Measurements from ENCODE around the gene NINJ1. TPM values are rescaled to one million over a fixed set of nuclear protein-coding genes. Genes with fewer than 3 reads are reported as not detected.

NINJ1 gene
- total RNA-seq, 1 experiment from 2014 or later = 41.3 TPM

- no peaks in the 10 kb centered on the region for H3K36me3 Mint-ChIP-seq
- DNase-seq (ENCODE audit: low spot score) = no peak
- H3K27ac Mint-ChIP-seq = no peak overlapping the region
- peaks cover 30% of the 10 kb centered on the region for H3K4me1 Mint-ChIP-seq
- ATAC-seq = no peak
- peaks cover 4% of the 10 kb centered on the region for H3K9me3 Mint-ChIP-seq
- ChIA-PET CTCF (interaction anchor here (0.6 to 2.6 kb wide), 7 partner anchors 16 to 163 kb away, joined by 3 to 19 read pairs (median 4); no protein-coding TSS in a partner anchor), POLR2A (interaction anchor here (1.1 to 1.3 kb wide), 2 partner anchors 12 to 19 kb away, joined by 4 read pairs; no protein-coding TSS in a partner anchor)
- peak overlapping the region; percentile 66 for H3K4me3 Mint-ChIP-seq
- peaks cover 20% of the 10 kb centered on the region for H3K27me3 Mint-ChIP-seq (ENCODE audit: low read depth)
- TF ChIP-seq ZNF671 (CRISPR knock-in tag; IDR thresholded peaks at IDR 0.05) = no peak
- TF ChIP-seq CBFB (CRISPR knock-in tag; IDR thresholded peaks at IDR 0.05; ENCODE audit: low read depth) = no peak
- TF ChIP-seq GABPB1 (CRISPR knock-in tag; IDR thresholded peaks at IDR 0.05) = no peak
- no peak for TF ChIP-seq FOXP4 (CRISPR knock-in tag; IDR thresholded peaks at IDR 0.05)
- TF ChIP-seq GTF2I (CRISPR knock-in tag; conservative IDR thresholded peaks at IDR 0.05) = no peak
- no peak for TF ChIP-seq ZNF317 (CRISPR knock-in tag; IDR thresholded peaks at IDR 0.05; ENCODE audit: borderline replicate concordance, low read depth)
- TF ChIP-seq HMGXB4 (CRISPR knock-in tag; IDR thresholded peaks at IDR 0.05) = no peak
Measured at GRCh38 chr9:93134740-93135444, 841 bp upstream of the NINJ1 start.

- peaks cover 3% of the 10 kb centered on the region for H3K9me3 Mint-ChIP-seq
- no peak overlapping the region for H3K27ac Mint-ChIP-seq
- H3K36me3 Mint-ChIP-seq = no peaks in the 10 kb centered on the region
- H3K4me3 Mint-ChIP-seq = peak overlapping the region; percentile 79
- peaks cover 30% of the 10 kb centered on the region for H3K4me1 Mint-ChIP-seq
- ATAC-seq (peak; percentile 25), DNase-seq (ENCODE audit: low spot score) (peak; percentile 58)
- ChIA-PET POLR2A (interaction anchor here (0.5 to 1.3 kb wide), 4 partner anchors 11 to 190 kb away, joined by 3 to 4 read pairs (median 4); no protein-coding TSS in a partner anchor), CTCF (interaction anchor here (0.6 to 2.6 kb wide), 12 partner anchors 10 to 171 kb away, joined by 3 to 19 read pairs (median 5); no protein-coding TSS in a partner anchor)
- H3K27me3 Mint-ChIP-seq (ENCODE audit: low read depth) = peaks cover 20% of the 10 kb centered on the region
- TF ChIP-seq FOXK1 (CRISPR knock-in tag; IDR thresholded peaks at IDR 0.05) (no peak), TEAD1 (CRISPR knock-in tag; IDR thresholded peaks at IDR 0.05) (no peak), JUN (CRISPR knock-in tag; IDR thresholded peaks at IDR 0.05) (no peak), SP1 (CRISPR knock-in tag; conservative IDR thresholded peaks at IDR 0.05) (no peak), ELF4 (CRISPR knock-in tag; IDR thresholded peaks at IDR 0.05; ENCODE audit: low read depth) (no peak), GTF2I (CRISPR knock-in tag; conservative IDR thresholded peaks at IDR 0.05) (no peak), ESRRA (CRISPR knock-in tag; IDR thresholded peaks at IDR 0.05; ENCODE audit: borderline replicate concordance) (peak; percentile 58; the same call in 1 of the 2 replicates), TEAD4 (CRISPR knock-in tag; IDR thresholded peaks at IDR 0.05) (no peak), SMAD4 (CRISPR knock-in tag; IDR thresholded peaks at IDR 0.05) (no peak), CREM (CRISPR knock-in tag; IDR thresholded peaks at IDR 0.05) (no peak), RORB (CRISPR knock-in tag; IDR thresholded peaks at IDR 0.05) (no peak), ZBTB43 (CRISPR knock-in tag; IDR thresholded peaks at IDR 0.05) (no peak), ATF2 (CRISPR knock-in tag; IDR thresholded peaks at IDR 0.05; ENCODE audit: borderline replicate concordance, low read depth) (no peak), GABPB1 (CRISPR knock-in tag; IDR thresholded peaks at IDR 0.05) (peak; percentile 85; the same call in 1 of the 2 replicates), ZNF232 (CRISPR knock-in tag; IDR thresholded peaks at IDR 0.05) (no peak), NR2C2 (CRISPR knock-in tag; IDR thresholded peaks at IDR 0.05) (no peak), HMGXB4 (CRISPR knock-in tag; IDR thresholded peaks at IDR 0.05) (peak; percentile 43; the same call in 1 of the 2 replicates), MYBL2 (CRISPR knock-in tag; IDR thresholded peaks at IDR 0.05) (no peak), ZNF281 (CRISPR knock-in tag; IDR thresholded peaks at IDR 0.05) (no peak), NR3C1 (CRISPR knock-in tag; conservative IDR thresholded peaks at IDR 0.05; ENCODE audit: low read depth) (no peak)
Measured at GRCh38 chr9:93133681-93134014, 403 bp downstream of the NINJ1 start.
